HepG2 (cell line): ENCODE data around the gene HEXIM1. TPM values are rescaled to one million over a fixed set of nuclear protein-coding genes. Genes with fewer than 3 reads are reported as not detected.

Experiments
- GPN1 ChIP-seq: sonication (generic); formaldehyde crosslinking; IDR thresholded peaks from 2 replicates; pipeline ENCODE4 v1.5.1; 2020; ENCODE audit warnings: missing genetic modification reagents, borderline replicate concordance
- HOXA3 ChIP-seq: sonication (generic); formaldehyde crosslinking; IDR thresholded peaks from 2 replicates; pipeline ENCODE4 v1.5.0; 2020; ENCODE audit warnings: missing genetic modification reagents
- MAZ ChIP-seq, 2 experiments: sonication (generic) in 1 of 2; formaldehyde crosslinking in 1 of 2; IDR thresholded peaks; 2 replicates each; pipeline versions ENCODE4 v1.5.0 to v1.6.1; 2012 to 2020; ENCODE audit warnings: low read depth in 2 of 2, mild to moderate bottlenecking in 2 of 2, borderline replicate concordance in 1 of 2, improper control_type of control experiment in 1 of 2, low read length in 1 of 2, missing genetic modification reagents in 1 of 2, moderate library complexity in 1 of 2
- MIER3 ChIP-seq: IDR thresholded peaks from 2 replicates; pipeline ENCODE4 v1.6.1; 2016; ENCODE audit warnings: missing compliant biosample characterization, borderline replicate concordance
- NCOA2 ChIP-seq: sonication (generic); formaldehyde crosslinking; IDR thresholded peaks from 2 replicates; pipeline ENCODE4 v1.8.0; 2022; ENCODE audit warnings: inconsistent platforms
- POLR2G ChIP-seq: fragments of 200-400 bp; formaldehyde crosslinking; IDR thresholded peaks from 2 replicates; pipeline ENCODE4 v1.6.1; 2018; ENCODE audit warnings: mild to moderate bottlenecking, low read depth, low read length, moderate library complexity
- REXO4 ChIP-seq: sonication (generic); formaldehyde crosslinking; IDR thresholded peaks from 2 replicates; pipeline ENCODE4 v1.8.0; 2022; ENCODE audit warnings: missing genetic modification reagents, mild to moderate bottlenecking, borderline replicate concordance
- TCF7 ChIP-seq: sonication (generic); IDR thresholded peaks from 2 replicates; pipeline ENCODE4 v1.6.1; 2016; ENCODE audit warnings: antibody characterized with exemption, low read depth
- ZC3H4 ChIP-seq: sonication (generic); formaldehyde crosslinking; IDR thresholded peaks from 2 replicates; pipeline ENCODE4 v1.4.0; 2020; ENCODE audit warnings: missing genetic modification reagents, borderline replicate concordance
- ZFP1 ChIP-seq: IDR thresholded peaks from 2 replicates; pipeline ENCODE4 v1.6.1; 2016
- ZNF253 ChIP-seq: sonication (generic); formaldehyde crosslinking; IDR thresholded peaks from 2 replicates; pipeline ENCODE4 v1.8.0; 2022; ENCODE audit warnings: mild to moderate bottlenecking, missing genetic modification reagents, borderline replicate concordance
- ZNF552 ChIP-seq: sonication (generic); formaldehyde crosslinking; IDR thresholded peaks from 2 replicates; pipeline ENCODE4 v1.9.0; 2022; ENCODE audit warnings: missing genetic modification reagents, mild to moderate bottlenecking, borderline replicate concordance
- ZNF558 ChIP-seq: sonication (generic); formaldehyde crosslinking; IDR thresholded peaks from 2 replicates; pipeline ENCODE4 v1.9.0; 2022; ENCODE audit warnings: mild to moderate bottlenecking, missing genetic modification reagents, borderline replicate concordance
- ZNF589 ChIP-seq: sonication (generic); formaldehyde crosslinking; conservative IDR thresholded peaks from 2 replicates; pipeline ENCODE4 v1.8.0; 2022; ENCODE audit warnings: mild to moderate bottlenecking, moderate library complexity, missing genetic modification reagents
- ZNF598 ChIP-seq: sonication (generic); formaldehyde crosslinking; IDR thresholded peaks from 2 replicates; pipeline ENCODE4 v1.5.1; 2020; ENCODE audit warnings: mild to moderate bottlenecking, missing genetic modification reagents, borderline replicate concordance
- ZNF737 ChIP-seq: sonication (generic); formaldehyde crosslinking; IDR thresholded peaks from 2 replicates; pipeline ENCODE4 v1.5.0; 2020; ENCODE audit warnings: missing genetic modification reagents, mild to moderate bottlenecking, borderline replicate concordance
- polyA plus RNA-seq, 8 experiments: library from polyadenylated mRNA; depleted of rRNA in 3 of 8; stranded (reverse) in 7 of 8; unstranded in 1 of 8; fragments of >200 nt; fragmentation: Illumina TruSeq in 4 of 8; extraction: Trizol in 4 of 8; gene quantifications; 2 replicates each; pipeline versions ENCODE4 v1.2.1 to v1.2.3, GENCODE V29; 2011 to 2016; ENCODE audit warnings: low read depth in 4 of 8, missing spikeins in 1 of 8, mixed read lengths in 1 of 8; ENCODE audit not compliant: insufficient read depth in 1 of 8
- total RNA-seq, 5 experiments: library from RNA; depleted of rRNA; stranded (reverse); fragments of >200 nt; fragmentation: Illumina TruSeq; extraction: Trizol; gene quantifications; 2 replicates each; pipeline ENCODE4 v1.2.3, GENCODE V29; 2016; ENCODE audit warnings: low read depth in 1 of 5
- TF ChIP-seq, protein P1 (sequence below): sonication (generic); formaldehyde crosslinking; IDR thresholded peaks from 2 replicates; pipeline ENCODE4 v1.8.1; 2022; ENCODE audit warnings: mild to moderate bottlenecking, missing genetic modification reagents
- TF ChIP-seq, protein P2 (sequence below): sonication (generic); formaldehyde crosslinking; IDR thresholded peaks from 2 replicates; pipeline ENCODE4 v1.5.0; 2020; ENCODE audit warnings: mild to moderate bottlenecking, missing genetic modification reagents
- TF ChIP-seq, protein P3 (sequence below): sonication (generic); formaldehyde crosslinking; conservative IDR thresholded peaks from 2 replicates; pipeline ENCODE4 v1.8.0; 2022; ENCODE audit warnings: missing genetic modification reagents
- TF ChIP-seq, protein P4 (sequence below): IDR thresholded peaks from 2 replicates; pipeline ENCODE4 v1.6.1; 2016; ENCODE audit warnings: control low read depth

Gene HEXIM1
- total and polyA plus RNA-seq, 2 of the 13 experiments (the other 11 are each of a cell fraction or from before 2014, with no cell fraction given) = 10.5 to 16.6 TPM

DNA sequence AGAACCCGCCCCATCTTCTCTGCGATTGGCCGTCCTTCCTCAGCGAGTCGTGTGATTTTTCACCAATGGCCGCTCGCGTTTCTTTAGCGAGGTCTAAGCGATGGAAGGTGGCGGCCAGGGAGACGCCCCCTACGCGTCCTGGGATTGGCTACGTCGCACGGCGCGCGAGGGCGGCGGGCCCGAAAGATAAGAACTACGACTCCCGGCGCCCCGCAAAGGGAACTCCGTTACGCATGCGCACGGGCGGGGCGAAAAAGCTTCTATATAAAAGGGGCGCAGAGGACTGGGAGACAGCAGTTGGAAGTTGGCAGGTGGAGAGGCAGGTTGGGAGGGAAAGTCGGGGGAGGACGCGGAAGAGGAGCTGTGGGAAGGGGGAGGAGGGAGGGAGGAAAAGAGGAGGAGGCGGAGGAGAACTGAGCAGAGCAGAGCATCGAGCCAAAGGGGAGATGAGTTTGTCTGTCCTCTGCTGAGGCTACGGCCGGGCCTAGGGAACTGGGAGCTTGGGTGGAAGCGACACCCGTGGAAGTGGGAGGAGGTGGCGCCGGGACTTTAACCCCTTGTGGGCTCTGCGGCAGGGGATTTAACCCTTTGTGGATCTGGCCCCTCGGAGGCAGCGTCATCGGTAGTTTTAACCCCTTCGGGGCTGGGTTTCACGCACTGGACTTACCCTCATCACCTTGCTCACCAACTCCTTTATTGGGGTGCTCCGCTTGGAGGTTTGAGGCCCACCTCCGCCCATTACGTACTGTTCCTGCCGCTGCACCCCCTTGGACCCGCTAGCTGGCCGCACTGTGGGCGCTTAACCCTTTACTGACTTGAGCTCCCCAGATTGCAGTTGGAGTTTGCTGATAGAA is at the start of gene HEXIM1 (continued):
- TF ChIP-seq ZC3H4 (CRISPR knock-in tag) = peak; percentile 72; the same call in 1 of the 2 replicates
- TF ChIP-seq, protein P1, sequence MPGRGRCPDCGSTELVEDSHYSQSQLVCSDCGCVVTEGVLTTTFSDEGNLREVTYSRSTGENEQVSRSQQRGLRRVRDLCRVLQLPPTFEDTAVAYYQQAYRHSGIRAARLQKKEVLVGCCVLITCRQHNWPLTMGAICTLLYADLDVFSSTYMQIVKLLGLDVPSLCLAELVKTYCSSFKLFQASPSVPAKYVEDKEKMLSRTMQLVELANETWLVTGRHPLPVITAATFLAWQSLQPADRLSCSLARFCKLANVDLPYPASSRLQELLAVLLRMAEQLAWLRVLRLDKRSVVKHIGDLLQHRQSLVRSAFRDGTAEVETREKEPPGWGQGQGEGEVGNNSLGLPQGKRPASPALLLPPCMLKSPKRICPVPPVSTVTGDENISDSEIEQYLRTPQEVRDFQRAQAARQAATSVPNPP (CRISPR knock-in tag) = peak; percentile 82; the same call in 1 of the 2 replicates
- 0 out of 2 replicates have a peak, but pooled peaks have one; percentile 11 for TF ChIP-seq REXO4 (CRISPR knock-in tag)
- peak; percentile 88 for TF ChIP-seq ZNF253
- TF ChIP-seq ZNF558 (CRISPR knock-in tag) = peak; percentile 68; the same call in 1 of the 2 replicates
- peak; percentile 57 for TF ChIP-seq NCOA2 (CRISPR knock-in tag)
- TF ChIP-seq MIER3 (CRISPR knock-in tag) = peak; percentile 88
- TF ChIP-seq, protein P2, sequence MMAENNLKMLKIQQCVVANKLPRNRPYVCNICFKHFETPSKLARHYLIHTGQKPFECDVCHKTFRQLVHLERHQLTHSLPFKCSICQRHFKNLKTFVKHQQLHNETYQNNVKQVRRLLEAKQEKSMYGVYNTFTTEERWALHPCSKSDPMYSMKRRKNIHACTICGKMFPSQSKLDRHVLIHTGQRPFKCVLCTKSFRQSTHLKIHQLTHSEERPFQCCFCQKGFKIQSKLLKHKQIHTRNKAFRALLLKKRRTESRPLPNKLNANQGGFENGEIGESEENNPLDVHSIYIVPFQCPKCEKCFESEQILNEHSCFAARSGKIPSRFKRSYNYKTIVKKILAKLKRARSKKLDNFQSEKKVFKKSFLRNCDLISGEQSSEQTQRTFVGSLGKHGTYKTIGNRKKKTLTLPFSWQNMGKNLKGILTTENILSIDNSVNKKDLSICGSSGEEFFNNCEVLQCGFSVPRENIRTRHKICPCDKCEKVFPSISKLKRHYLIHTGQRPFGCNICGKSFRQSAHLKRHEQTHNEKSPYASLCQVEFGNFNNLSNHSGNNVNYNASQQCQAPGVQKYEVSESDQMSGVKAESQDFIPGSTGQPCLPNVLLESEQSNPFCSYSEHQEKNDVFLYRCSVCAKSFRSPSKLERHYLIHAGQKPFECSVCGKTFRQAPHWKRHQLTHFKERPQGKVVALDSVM (CRISPR knock-in tag) = peak; percentile 72
- TF ChIP-seq GPN1 (CRISPR knock-in tag) = no peak
- TF ChIP-seq POLR2G = peak; percentile 100
- TF ChIP-seq ZNF552 (CRISPR knock-in tag) = no peak
- TF ChIP-seq MAZ (IDR thresholded peaks at IDR 0.05; ENCODE audit: borderline replicate concordance, low read depth, low read length) = peak; percentile 100
- peak; percentile 98 for TF ChIP-seq MAZ (CRISPR knock-in tag; IDR thresholded peaks at IDR 0.05; ENCODE audit: low read depth)
- TF ChIP-seq, protein P3, sequence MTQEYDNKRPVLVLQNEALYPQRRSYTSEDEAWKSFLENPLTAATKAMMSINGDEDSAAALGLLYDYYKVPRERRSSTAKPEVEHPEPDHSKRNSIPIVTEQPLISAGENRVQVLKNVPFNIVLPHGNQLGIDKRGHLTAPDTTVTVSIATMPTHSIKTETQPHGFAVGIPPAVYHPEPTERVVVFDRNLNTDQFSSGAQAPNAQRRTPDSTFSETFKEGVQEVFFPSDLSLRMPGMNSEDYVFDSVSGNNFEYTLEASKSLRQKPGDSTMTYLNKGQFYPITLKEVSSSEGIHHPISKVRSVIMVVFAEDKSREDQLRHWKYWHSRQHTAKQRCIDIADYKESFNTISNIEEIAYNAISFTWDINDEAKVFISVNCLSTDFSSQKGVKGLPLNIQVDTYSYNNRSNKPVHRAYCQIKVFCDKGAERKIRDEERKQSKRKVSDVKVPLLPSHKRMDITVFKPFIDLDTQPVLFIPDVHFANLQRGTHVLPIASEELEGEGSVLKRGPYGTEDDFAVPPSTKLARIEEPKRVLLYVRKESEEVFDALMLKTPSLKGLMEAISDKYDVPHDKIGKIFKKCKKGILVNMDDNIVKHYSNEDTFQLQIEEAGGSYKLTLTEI (CRISPR knock-in tag) = no peak
- no peak; the same call in none of the 2 replicates for TF ChIP-seq ZNF598
- TF ChIP-seq, protein P4, sequence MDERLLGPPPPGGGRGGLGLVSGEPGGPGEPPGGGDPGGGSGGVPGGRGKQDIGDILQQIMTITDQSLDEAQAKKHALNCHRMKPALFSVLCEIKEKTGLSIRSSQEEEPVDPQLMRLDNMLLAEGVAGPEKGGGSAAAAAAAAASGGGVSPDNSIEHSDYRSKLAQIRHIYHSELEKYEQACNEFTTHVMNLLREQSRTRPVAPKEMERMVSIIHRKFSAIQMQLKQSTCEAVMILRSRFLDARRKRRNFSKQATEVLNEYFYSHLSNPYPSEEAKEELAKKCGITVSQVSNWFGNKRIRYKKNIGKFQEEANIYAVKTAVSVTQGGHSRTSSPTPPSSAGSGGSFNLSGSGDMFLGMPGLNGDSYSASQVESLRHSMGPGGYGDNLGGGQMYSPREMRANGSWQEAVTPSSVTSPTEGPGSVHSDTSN = no peak
- TF ChIP-seq TCF7 = no peak
- TF ChIP-seq ZNF737 (CRISPR knock-in tag) = no peak
- TF ChIP-seq ZFP1 = no peak; the same call in none of the 2 replicates
- TF ChIP-seq ZNF589 (CRISPR knock-in tag) = peak; percentile 91; the same call in 1 of the 2 replicates
- TF ChIP-seq HOXA3 = no peak; the same call in 1 of the 2 replicates
